ENCODE data around the gene NRIP1.

The NRIP1 gene

DNA sequence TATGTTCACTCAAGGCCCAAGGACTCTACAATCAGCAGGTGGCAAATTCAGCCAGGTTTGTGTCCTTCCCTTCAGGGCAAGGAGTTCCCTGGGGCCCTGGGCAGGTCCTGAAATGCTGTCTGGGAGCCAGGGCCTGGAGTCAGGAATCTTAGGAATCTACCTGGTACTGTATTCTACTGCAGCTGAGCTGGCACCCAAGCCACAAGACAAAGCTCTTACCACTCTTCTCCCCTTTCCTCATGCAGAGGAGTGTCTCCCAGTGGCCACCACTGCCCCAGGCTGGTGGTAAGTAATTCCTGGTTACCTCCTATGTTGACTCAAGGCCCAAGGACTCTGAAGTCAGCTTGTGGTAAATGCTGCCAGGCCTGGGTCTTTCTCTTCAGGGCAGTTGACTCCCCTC, 153.4 kb downstream of the NRIP1 start:
- Histone ChIP-seq H4K8ac (ENCODE audit: low read length) (no peak overlapping the region), H2BK15ac (ENCODE audit: low read depth, poor library complexity, severe bottlenecking) (no peak overlapping the region), H2BK5ac (ENCODE audit: low read depth, low read length, poor library complexity, severe bottlenecking) (no peak overlapping the region), H3K9me3 (ENCODE audit: control insufficient read depth, low read length) (no peaks in the 10 kb centered on the region), H3K79me1 (replicated peaks; ENCODE audit: low read length, poor library complexity, severe bottlenecking) (peaks cover 2% of the 10 kb centered on the region), H3K4ac (ENCODE audit: low read depth in 1 of 2, low read length in 2 of 2) (no peak overlapping the region), H3K9ac (ENCODE audit: low read length) (no peak overlapping the region), H3K23ac (ENCODE audit: low read length in 2 of 2) (no peak overlapping the region), H3K18ac (ENCODE audit: low read depth in 1 of 2, low read length in 2 of 2) (no peak overlapping the region), H3K14ac (ENCODE audit: low read length in 2 of 2) (no peak overlapping the region), H3K4me2 (ENCODE audit: low read length, poor library complexity, severe bottlenecking) (no peak overlapping the region), H2BK120ac (ENCODE audit: low read depth, low read length) (no peak overlapping the region), H3K4me3 (ENCODE audit: insufficient read depth in 1 of 2, low read depth in 1 of 2, low read length in 2 of 2) (no peak overlapping the region), H2AK5ac (ENCODE audit: low read length, severe bottlenecking) (no peak overlapping the region), H3K4me1 (ENCODE audit: control insufficient read depth, insufficient read depth, low read depth, low read length) (no peaks in the 10 kb centered on the region), H4K91ac (ENCODE audit: low read length) (no peak overlapping the region), H3K27ac (ENCODE audit: low read length, poor library complexity, severe bottlenecking) (no peak overlapping the region), H3K36me3 (ENCODE audit: control insufficient read depth in 1 of 2, insufficient read depth in 2 of 2, low read depth in 1 of 2, low read length in 2 of 2) (no peaks in the 10 kb centered on the region), H2AFZ (ENCODE audit: low read depth, low read length) (no peak overlapping the region), H2BK12ac (ENCODE audit: low read length in 2 of 2) (no peak overlapping the region), H3K27me3 (ENCODE audit: control insufficient read depth in 1 of 2, insufficient read depth in 1 of 2, low read length in 2 of 2) (no peaks in the 10 kb centered on the region)
- DNase-seq: no peak

Data from mesenchymal stem cell (in vitro differentiated cells and primary cell).